K562 (cell line): Measurements from ENCODE around the gene ZNF169. TPM values are rescaled to one million over a fixed set of nuclear protein-coding genes. Genes with fewer than 3 reads are reported as not detected.

Experiments used
- CREB3L1 ChIP-seq: fragments of 450-650 bp; IDR thresholded peaks from 2 replicates; pipeline ENCODE4 v1.6.1; 2014; ENCODE audit warnings: low read depth, mild to moderate bottlenecking, moderate library complexity, borderline replicate concordance
- E2F1 ChIP-seq: sonication (generic); formaldehyde crosslinking; IDR thresholded peaks from 2 replicates; pipeline ENCODE4 v1.8.1; 2023; ENCODE audit warnings: mild to moderate bottlenecking, missing genetic modification reagents, moderate library complexity
- HNRNPLL ChIP-seq: fragments of 200-400 bp; formaldehyde crosslinking; IDR thresholded peaks from 2 replicates; pipeline ENCODE4 v1.6.1; 2017; ENCODE audit warnings: low read length, low read depth, mild to moderate bottlenecking; ENCODE audit not compliant: poor library complexity, severe bottlenecking
- KLF1 ChIP-seq: fragments of 450-650 bp; IDR thresholded peaks from 2 replicates; pipeline ENCODE4 v1.6.1; 2016; ENCODE audit warnings: missing genetic modification characterization, missing compliant biosample characterization
- PHF8 ChIP-seq: fragments of 200-600 bp; sonication (generic); IDR thresholded peaks from 2 replicates; pipeline ENCODE4 v1.6.1; 2012; ENCODE audit warnings: mixed run types, mild to moderate bottlenecking, inconsistent platforms, low read length, moderate library complexity, borderline replicate concordance
- SP1 ChIP-seq: sonication (generic); formaldehyde crosslinking; IDR thresholded peaks from 2 replicates; pipeline ENCODE4 v1.8.1; 2022; ENCODE audit warnings: mild to moderate bottlenecking, missing genetic modification reagents
- TCF3 ChIP-seq: sonication (generic); formaldehyde crosslinking; IDR thresholded peaks from 2 replicates; pipeline ENCODE4 v1.4.0; 2020; ENCODE audit warnings: mild to moderate bottlenecking, missing genetic modification reagents
- TEAD4 ChIP-seq, 2 experiments: sonication (generic) in 1 of 2; formaldehyde crosslinking in 1 of 2; IDR thresholded peaks; 2 replicates each; pipeline versions ENCODE4 v1.6.1 to v1.8.0; 2012 to 2022; ENCODE audit warnings: borderline replicate concordance in 1 of 2, inconsistent platforms in 1 of 2, low read length in 1 of 2, mild to moderate bottlenecking in 1 of 2, missing genetic modification reagents in 1 of 2
- ZNF184 ChIP-seq: sonication (generic); formaldehyde crosslinking; IDR thresholded peaks from 2 replicates; pipeline ENCODE4 v1.5.0; 2020; ENCODE audit warnings: missing genetic modification reagents
- ZNF395 ChIP-seq: fragments of 200-800 bp; sonication (Bioruptor generic); IDR thresholded peaks from 2 replicates; pipeline ENCODE4 v1.6.1; 2017; ENCODE audit warnings: missing genetic modification characterization, missing compliant biosample characterization
- ZNF668 ChIP-seq: fragments of 250-450 bp; sonication (Bioruptor Pico); IDR thresholded peaks from 2 replicates; pipeline ENCODE4 v1.8.0; 2022; ENCODE audit warnings: mild to moderate bottlenecking, inconsistent platforms
- polyA plus RNA-seq, 8 experiments: library from polyadenylated mRNA; depleted of rRNA in 4 of 8; stranded (reverse) in 5 of 8; unstranded in 3 of 8; fragments of >200 nt; fragmentation: Nextera tagmentation in 2 of 8; fragmentation: Illumina TruSeq in 1 of 8; extraction: Ambion mirVana in 2 of 8; extraction: Trizol in 1 of 8; gene quantifications; 2 replicates each; pipeline versions ENCODE4 v1.2.1 to v1.2.3, GENCODE V29; 2011 to 2014; ENCODE audit warnings: inconsistent platforms in 1 of 8, missing spikeins in 1 of 8
- total RNA-seq, 7 experiments: library from RNA; depleted of rRNA in 6 of 7; stranded (reverse); fragments of >200 nt in 6 of 7; fragmentation: Illumina TruSeq in 2 of 7; extraction: Trizol in 2 of 7; gene quantifications; 2 replicates each; pipeline versions ENCODE4 v1.2.1 to v1.2.3, GENCODE V29; 2011 to 2021; ENCODE audit warnings: low replicate concordance in 1 of 7
- TF ChIP-seq, protein P1 (sequence below): fragments of 250-450 bp; sonication (Bioruptor Pico); IDR thresholded peaks from 2 replicates; pipeline ENCODE4 v1.9.0; 2021; ENCODE audit warnings: mild to moderate bottlenecking, inconsistent platforms

ZNF169 gene
- total and polyA plus RNA-seq, 9 of the 15 experiments (the other 6 are each of a cell fraction or from before 2014, with no cell fraction given) = 2.0 to 16.2 (median 5.6) TPM

- TF ChIP-seq, protein P1, sequence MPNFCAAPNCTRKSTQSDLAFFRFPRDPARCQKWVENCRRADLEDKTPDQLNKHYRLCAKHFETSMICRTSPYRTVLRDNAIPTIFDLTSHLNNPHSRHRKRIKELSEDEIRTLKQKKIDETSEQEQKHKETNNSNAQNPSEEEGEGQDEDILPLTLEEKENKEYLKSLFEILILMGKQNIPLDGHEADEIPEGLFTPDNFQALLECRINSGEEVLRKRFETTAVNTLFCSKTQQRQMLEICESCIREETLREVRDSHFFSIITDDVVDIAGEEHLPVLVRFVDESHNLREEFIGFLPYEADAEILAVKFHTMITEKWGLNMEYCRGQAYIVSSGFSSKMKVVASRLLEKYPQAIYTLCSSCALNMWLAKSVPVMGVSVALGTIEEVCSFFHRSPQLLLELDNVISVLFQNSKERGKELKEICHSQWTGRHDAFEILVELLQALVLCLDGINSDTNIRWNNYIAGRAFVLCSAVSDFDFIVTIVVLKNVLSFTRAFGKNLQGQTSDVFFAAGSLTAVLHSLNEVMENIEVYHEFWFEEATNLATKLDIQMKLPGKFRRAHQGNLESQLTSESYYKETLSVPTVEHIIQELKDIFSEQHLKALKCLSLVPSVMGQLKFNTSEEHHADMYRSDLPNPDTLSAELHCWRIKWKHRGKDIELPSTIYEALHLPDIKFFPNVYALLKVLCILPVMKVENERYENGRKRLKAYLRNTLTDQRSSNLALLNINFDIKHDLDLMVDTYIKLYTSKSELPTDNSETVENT (CRISPR knock-in tag) = peak; percentile 44; the same call in 1 of the 2 replicates
- TF ChIP-seq HNRNPLL (peak; percentile 62), ZNF184 (CRISPR knock-in tag) (no peak), TEAD4 (IDR thresholded peaks at IDR 0.05; ENCODE audit: low read length) (peak; percentile 75), TEAD4 (CRISPR knock-in tag; IDR thresholded peaks at IDR 0.05; ENCODE audit: borderline replicate concordance) (no peak), PHF8 (peak; percentile 80), ZNF395 (peak; percentile 57; the same call in 1 of the 2 replicates), SP1 (CRISPR knock-in tag) (peak; percentile 90), TCF3 (0 out of 2 replicates have a peak, but pooled peaks have one; percentile 9), KLF1 (tag) (0 out of 2 replicates have a peak, but pooled peaks have one; percentile 22), ZNF668 (CRISPR knock-in tag) (no peak), E2F1 (peak; percentile 26; the same call in 1 of the 2 replicates), CREB3L1 (peak; percentile 89)
- TF ChIP-seq, all 486 proteins: peak for 93
These were observed at the start of gene ZNF169 (continued) for GRCh38 chr9:94259077-94259862.
